Measurements from ENCODE around the gene CDNF. TPM values are rescaled to one million over a fixed set of nuclear protein-coding genes. Genes with fewer than 3 reads are reported as not detected.

CDNF gene
- total and polyA plus RNA-seq, 11 donors = 0.61 to 5.4 (median 2.8) TPM

GRCh38 chr10:14800397-14800796, 37.4 kb downstream of the CDNF start:
- no peaks in the 10 kb centered on the region for H3K4me1 ChIP-seq
- H3K9me3 ChIP-seq = peaks cover 0 to 3% (median 0%) of the 10 kb centered on the region in 12 donors
- H3K27ac ChIP-seq = no peak overlapping the region
- ATAC-seq (no peak), DNase-seq (no peak)
- H3K36me3 ChIP-seq = no peaks in the 10 kb centered on the region
- intact Hi-C loops (cut with DNase I) = no loop called here
- H3K27me3 ChIP-seq = no peaks in the 10 kb centered on the region
- WGBS, 4 donors = 32 to 71% (median 55%) methylated on average over 1 of the region's 1 CpG
- TF ChIP-seq CTCF (IDR thresholded peaks at IDR 0.05) = no peak
- no peak for TF ChIP-seq POLR2A (IDR thresholded peaks at IDR 0.05)
- H3K4me3 ChIP-seq = no peak overlapping the region

- 30 to 50% (median 45%) methylated on average over 5 of the region's 5 CpGs for WGBS, 4 donors
- Histone ChIP-seq H3K27ac (no peak overlapping the region), H3K36me3 (no peaks in the 10 kb centered on the region), H3K4me3 (no peak overlapping the region), H3K27me3 (no peaks in the 10 kb centered on the region), H3K9me3 (peaks cover 0 to 3% (median 0%) of the 10 kb centered on the region in 12 donors), H3K4me1 (no peaks in the 10 kb centered on the region)
- DNase-seq (no peak), ATAC-seq (no peak)
- no peak for TF ChIP-seq POLR2A (IDR thresholded peaks at IDR 0.05)
- TF ChIP-seq CTCF (IDR thresholded peaks at IDR 0.05) = no peak
- intact Hi-C loops (cut with DNase I) = no loop called here
Measured at GRCh38 chr10:14798636-14799035, 39.2 kb downstream of the CDNF start.

GRCh38 chr10:14787938-14788337, 49.9 kb downstream of the CDNF start:
- Histone ChIP-seq H3K4me1 (no peaks in the 10 kb centered on the region), H3K4me3 (no peak overlapping the region), H3K27ac (no peak overlapping the region), H3K27me3 (no peaks in the 10 kb centered on the region), H3K36me3 (no peaks in the 10 kb centered on the region), H3K9me3 (peaks cover 0 to 8% (median 0%) of the 10 kb centered on the region in 12 donors)
- ATAC-seq = no peak
- no peak for DNase-seq
- WGBS, 4 donors = 86 to 92% (median 87%) methylated on average over 5 of the region's 5 CpGs
- TF ChIP-seq CTCF (IDR thresholded peaks at IDR 0.05) (no peak), POLR2A (IDR thresholded peaks at IDR 0.05) (no peak)
- intact Hi-C loops (cut with DNase I) = no loop called here

GRCh38 chr10:14784459-14785055, 53.3 kb downstream of the CDNF start:
- ATAC-seq = no peak
- 77 to 85% (median 83%) methylated on average over 5 of the region's 5 CpGs for WGBS, 4 donors
- intact Hi-C loops (cut with DNase I) = no loop called here

More at GRCh38 chr10:14784459-14785055, 53.3 kb downstream of the CDNF start:
- no peak overlapping the region for H3K4me3 ChIP-seq
- H3K4me1 ChIP-seq = peaks cover 0 to under 1% (median 0%) of the 10 kb centered on the region in 12 donors
- H3K36me3 ChIP-seq = no peaks in the 10 kb centered on the region
- peaks cover 0 to 8% (median 0%) of the 10 kb centered on the region in 12 donors for H3K9me3 ChIP-seq
- no peak overlapping the region for H3K27ac ChIP-seq
- DNase-seq = no peak
- H3K27me3 ChIP-seq = no peaks in the 10 kb centered on the region
- TF ChIP-seq CTCF (IDR thresholded peaks at IDR 0.05) (no peak), POLR2A (IDR thresholded peaks at IDR 0.05) (no peak)

All from heart left ventricle (tissue), 16 donors.